ENCODE measurements around the gene LPGAT1.

DNA sequence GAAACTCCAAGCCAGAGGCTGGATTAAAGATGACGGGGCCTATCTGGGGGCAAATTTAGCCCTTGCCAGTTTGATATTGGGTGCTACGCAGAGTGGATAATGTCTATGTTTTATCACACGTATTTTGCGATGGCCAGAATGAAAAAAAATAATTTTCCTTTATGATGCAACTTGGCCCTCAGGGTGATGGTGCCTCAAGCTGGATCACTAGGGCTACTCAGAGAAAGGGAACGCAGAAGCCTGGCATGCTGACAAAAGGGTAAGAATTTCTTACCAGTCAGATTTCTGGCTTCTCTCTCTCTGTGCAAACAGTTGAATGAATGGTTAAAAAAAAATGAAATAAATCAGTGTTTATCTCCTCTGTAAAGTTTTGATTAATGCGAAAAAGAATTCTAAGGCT is 122.6 kb downstream of the LPGAT1 start:
- no peak for TF ChIP-seq EZH2 (IDR thresholded peaks at IDR 0.05; ENCODE audit: borderline replicate concordance)
- TF ChIP-seq, protein P1, sequence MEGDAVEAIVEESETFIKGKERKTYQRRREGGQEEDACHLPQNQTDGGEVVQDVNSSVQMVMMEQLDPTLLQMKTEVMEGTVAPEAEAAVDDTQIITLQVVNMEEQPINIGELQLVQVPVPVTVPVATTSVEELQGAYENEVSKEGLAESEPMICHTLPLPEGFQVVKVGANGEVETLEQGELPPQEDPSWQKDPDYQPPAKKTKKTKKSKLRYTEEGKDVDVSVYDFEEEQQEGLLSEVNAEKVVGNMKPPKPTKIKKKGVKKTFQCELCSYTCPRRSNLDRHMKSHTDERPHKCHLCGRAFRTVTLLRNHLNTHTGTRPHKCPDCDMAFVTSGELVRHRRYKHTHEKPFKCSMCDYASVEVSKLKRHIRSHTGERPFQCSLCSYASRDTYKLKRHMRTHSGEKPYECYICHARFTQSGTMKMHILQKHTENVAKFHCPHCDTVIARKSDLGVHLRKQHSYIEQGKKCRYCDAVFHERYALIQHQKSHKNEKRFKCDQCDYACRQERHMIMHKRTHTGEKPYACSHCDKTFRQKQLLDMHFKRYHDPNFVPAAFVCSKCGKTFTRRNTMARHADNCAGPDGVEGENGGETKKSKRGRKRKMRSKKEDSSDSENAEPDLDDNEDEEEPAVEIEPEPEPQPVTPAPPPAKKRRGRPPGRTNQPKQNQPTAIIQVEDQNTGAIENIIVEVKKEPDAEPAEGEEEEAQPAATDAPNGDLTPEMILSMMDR (IDR thresholded peaks at IDR 0.05; ENCODE audit: poor library complexity), result no peak
